AG04450 (cell line): Measurements from ENCODE around the gene NKIRAS1. TPM values are rescaled to one million over a fixed set of nuclear protein-coding genes. Genes with fewer than 3 reads are reported as not detected.
"Not testable (repeated sequence)": the region's sequence is repeated elsewhere in the genome, so short reads cannot be mapped to it uniquely, and the experiment has no call there.

ENCODE experiments used
- CTCF ChIA-PET: fragments of 300-600, 350-600 bp; formaldehyde crosslinking; extraction: SDS; loops from one replicate; lab custom pipeline; 2022; ENCODE audit warnings: antibody characterized with exemption, inconsistent platforms; lab: Charles Lee
- POLR2A ChIA-PET: fragments of 350-600 bp; formaldehyde crosslinking; extraction: SDS; loops from one replicate; lab custom pipeline; 2021; ENCODE audit warnings: antibody characterized with exemption, inconsistent platforms; lab: Yijun Ruan, JAX
- DNase-seq: peaks from one replicate; pipeline ENCODE4 v3.0.0-alpha.2; 2011; ENCODE audit warnings: low read depth, low spot score
- H3K27ac ChIP-seq: one replicate; pipeline ENCODE4 v1.5.1; 2012; ENCODE audit warnings: low read depth, low read length, control low read depth
- H3K27me3 ChIP-seq: one replicate; pipeline ENCODE4 v1.6.0; 2012; ENCODE audit warnings: low read length; ENCODE audit not compliant: control insufficient read depth, insufficient read depth
- H3K4me3 ChIP-seq: 2 replicates; pipeline ENCODE4 v1.5.1; 2011; ENCODE audit warnings: mild to moderate bottlenecking, low read depth, low read length, control low read depth
- H3K9me3 ChIP-seq: 2 replicates; pipeline ENCODE4 v1.5.1; 2012; ENCODE audit warnings: low read length; ENCODE audit not compliant: control insufficient read depth, insufficient read depth
- polyA plus RNA-seq: library from polyadenylated mRNA; depleted of rRNA; stranded (reverse); fragments of >200 nt; gene quantifications from 2 replicates; pipeline ENCODE4 v1.2.3, GENCODE V29; 2011
- TF ChIP-seq, protein P1 (sequence below): IDR thresholded peaks from 2 replicates; pipeline ENCODE4 v1.5.1; 2011; ENCODE audit warnings: low read depth, low read length, control low read depth, inconsistent platforms

The NKIRAS1 gene
- polyA plus RNA-seq, 1 experiment = 10.4 TPM

GRCh38 chr3:23886311-23886710, 30.5 kb downstream of the NKIRAS1 start:
- Histone ChIP-seq H3K27me3 (no peaks in the 10 kb centered on the region), H3K27ac (no peak overlapping the region), H3K4me3 (no peak overlapping the region), H3K9me3 (peaks cover 5% of the 10 kb centered on the region; the same call in 1 of the 2 replicates)
- CTCF ChIA-PET = interaction anchor here (0.6 to 0.8 kb wide), 2 partner anchors 10 to 85 kb away, joined by 3 read pairs; no protein-coding TSS in a partner anchor
- DNase-seq = no peak
- POLR2A ChIA-PET = no interaction called here
- TF ChIP-seq, protein P1, sequence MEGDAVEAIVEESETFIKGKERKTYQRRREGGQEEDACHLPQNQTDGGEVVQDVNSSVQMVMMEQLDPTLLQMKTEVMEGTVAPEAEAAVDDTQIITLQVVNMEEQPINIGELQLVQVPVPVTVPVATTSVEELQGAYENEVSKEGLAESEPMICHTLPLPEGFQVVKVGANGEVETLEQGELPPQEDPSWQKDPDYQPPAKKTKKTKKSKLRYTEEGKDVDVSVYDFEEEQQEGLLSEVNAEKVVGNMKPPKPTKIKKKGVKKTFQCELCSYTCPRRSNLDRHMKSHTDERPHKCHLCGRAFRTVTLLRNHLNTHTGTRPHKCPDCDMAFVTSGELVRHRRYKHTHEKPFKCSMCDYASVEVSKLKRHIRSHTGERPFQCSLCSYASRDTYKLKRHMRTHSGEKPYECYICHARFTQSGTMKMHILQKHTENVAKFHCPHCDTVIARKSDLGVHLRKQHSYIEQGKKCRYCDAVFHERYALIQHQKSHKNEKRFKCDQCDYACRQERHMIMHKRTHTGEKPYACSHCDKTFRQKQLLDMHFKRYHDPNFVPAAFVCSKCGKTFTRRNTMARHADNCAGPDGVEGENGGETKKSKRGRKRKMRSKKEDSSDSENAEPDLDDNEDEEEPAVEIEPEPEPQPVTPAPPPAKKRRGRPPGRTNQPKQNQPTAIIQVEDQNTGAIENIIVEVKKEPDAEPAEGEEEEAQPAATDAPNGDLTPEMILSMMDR = no peak

- peaks cover 5% of the 10 kb centered on the region; the same call in 1 of the 2 replicates for H3K9me3 ChIP-seq
- ChIA-PET POLR2A (interaction anchor here (0.6 kb wide), 1 partner anchor 661 kb away, joined by 9 read pairs; no protein-coding TSS in a partner anchor), CTCF (interaction anchor here (0.7 kb wide), 1 partner anchor 51 kb away, joined by 4 read pairs; no protein-coding TSS in a partner anchor)
- H3K4me3 ChIP-seq = no peak overlapping the region
- TF ChIP-seq, protein P1 = no peak
- DNase-seq = no peak
- H3K27me3 ChIP-seq = no peaks in the 10 kb centered on the region
- no peak overlapping the region for H3K27ac ChIP-seq
These were observed 31.6 kb downstream of the NKIRAS1 start for GRCh38 chr3:23885210-23885609.

DNA sequence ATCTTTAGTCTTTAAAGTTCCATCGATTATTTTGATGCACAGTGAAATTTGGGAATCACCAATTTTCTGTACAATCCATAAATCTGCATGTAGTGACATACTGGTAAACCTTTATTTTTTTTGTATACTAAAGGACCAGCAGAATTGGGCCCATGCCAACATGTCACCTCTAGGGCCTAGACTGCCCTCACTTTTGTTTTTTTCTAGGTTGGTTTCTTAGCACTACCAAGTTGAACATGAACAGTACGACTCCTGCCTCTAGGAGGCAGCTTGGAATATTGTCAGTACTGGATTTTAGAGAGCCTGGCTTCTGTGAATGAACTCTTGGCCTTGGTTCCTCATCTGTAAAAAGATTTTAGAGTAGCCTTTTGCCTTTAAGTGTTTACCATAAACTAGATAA, 32.3 kb downstream of the NKIRAS1 start:
- DNase-seq = no peak
- POLR2A ChIA-PET = interaction anchor here (1.1 kb wide), 1 partner anchor 33 kb away, joined by 3 read pairs; the partner anchor contains the start of genes NKIRAS1 and RPL15

DNA sequence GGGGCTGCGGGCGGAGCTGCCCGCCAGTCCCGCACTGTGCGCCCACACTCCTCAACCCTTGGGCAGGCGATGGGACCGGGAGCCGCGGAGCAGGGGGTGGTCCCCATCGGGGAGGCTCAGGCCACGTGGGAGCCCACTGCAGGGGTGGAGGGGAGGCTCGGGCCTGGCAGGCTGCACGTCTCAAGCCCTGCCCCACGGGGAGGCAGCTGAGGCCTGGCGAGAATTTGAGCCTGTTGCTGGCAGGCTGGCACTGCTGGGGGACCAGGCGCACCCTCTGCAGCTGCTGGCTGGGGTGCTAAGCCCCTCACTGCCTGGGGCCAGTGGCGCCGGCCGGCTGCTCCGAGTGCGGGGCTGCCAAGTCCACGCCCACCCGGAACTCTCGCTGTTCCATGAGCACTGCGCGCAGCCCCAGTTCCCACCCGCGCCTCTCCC, 34.3 kb downstream of the NKIRAS1 start:
- TF ChIP-seq, protein P1 = no peak
- H3K27me3 ChIP-seq = no peaks in the 10 kb centered on the region
- no peak overlapping the region for H3K4me3 ChIP-seq
- DNase-seq = no peak
- peaks cover 8% of the 10 kb centered on the region; the same call in 1 of the 2 replicates for H3K9me3 ChIP-seq
- CTCF ChIA-PET = interaction anchor here (1.6 kb wide), 1 partner anchor 8 kb away, joined by 3 read pairs; no protein-coding TSS in a partner anchor
- no peak overlapping the region for H3K27ac ChIP-seq
- POLR2A ChIA-PET = no interaction called here

More for the DNA sequence above, 32.3 kb downstream of the NKIRAS1 start:
- no peak overlapping the region for H3K4me3 ChIP-seq
- no peaks in the 10 kb centered on the region for H3K27me3 ChIP-seq
- peaks cover 5% of the 10 kb centered on the region; the same call in 1 of the 2 replicates for H3K9me3 ChIP-seq
- CTCF ChIA-PET = no interaction called here
- TF ChIP-seq, protein P1 = no peak
- no peak overlapping the region for H3K27ac ChIP-seq

DNA sequence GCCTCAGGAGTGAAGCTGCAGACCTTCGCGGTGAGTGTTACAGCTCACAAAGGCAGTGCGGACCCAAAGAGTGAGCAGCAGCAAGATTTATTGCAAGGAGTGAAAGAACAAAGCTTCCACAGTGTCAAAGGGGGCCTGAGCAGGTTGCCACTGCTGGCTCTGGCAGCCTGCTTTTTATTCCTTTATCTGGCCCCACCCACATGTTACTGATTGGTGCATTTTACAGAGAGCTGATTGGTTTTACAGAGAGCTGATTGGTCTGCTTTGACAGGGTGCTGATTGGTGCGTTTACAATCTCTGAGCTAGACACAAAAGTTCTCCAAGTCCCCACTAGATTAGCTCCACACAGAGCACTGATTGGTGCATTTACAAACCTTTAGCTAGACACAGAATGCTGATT, 34.8 kb downstream of the NKIRAS1 start:
- H3K27ac ChIP-seq, POLR2A ChIA-PET, H3K9me3 ChIP-seq, H3K4me3 ChIP-seq, H3K27me3 ChIP-seq, DNase-seq: not testable (repeated sequence)
- CTCF ChIA-PET = interaction anchor here (1.6 kb wide), 1 partner anchor 9 kb away, joined by 3 read pairs; no protein-coding TSS in a partner anchor
